GM12878 (cell line): ENCODE measurements around the gene PRSS56. TPM values are rescaled to one million over a fixed set of nuclear protein-coding genes. Genes with fewer than 3 reads are reported as not detected.

ENCODE experiments used
- ATAC-seq: fragments of 200-7000 bp; cut with Tn5 transposase; 3 replicates; pipeline ENCODE4 v1.9.1; 2020; ENCODE audit warnings: mild to moderate bottlenecking, moderate library complexity
- BruUV-seq: library from RNA; stranded (reverse); fragments of 400-500 nt; replicated peaks from 2 replicates; lab custom pipeline; 2021; lab: Mats Ljungman, UMichigan
- CTCF ChIA-PET: fragments of 300-600 bp; sonication (Branson Sonifier 250); formaldehyde crosslinking; extraction: SDS; loops from one replicate; lab custom pipeline; 2021; ENCODE audit warnings: inconsistent platforms; lab: Yijun Ruan, JAX
- POLR2A ChIA-PET: fragments of 350-600 bp; formaldehyde crosslinking; extraction: SDS; loops from one replicate; lab custom pipeline; 2021; ENCODE audit warnings: inconsistent platforms; lab: Charles Lee
- RAD21 ChIA-PET: fragments of 300-600 bp; sonication (Branson Sonifier 250); formaldehyde crosslinking; loops from one replicate; lab custom pipeline; 2023; ENCODE audit warnings: antibody characterized with exemption; ENCODE audit not compliant: unreplicated experiment; lab: Charles Lee
- SMC1A ChIA-PET: fragments of 300-600 bp; sonication (Branson Sonifier 250); formaldehyde crosslinking; loops from one replicate; lab custom pipeline; 2023; ENCODE audit not compliant: unreplicated experiment, uncharacterized antibody; lab: Charles Lee
- DNase-seq: peaks from one replicate; pipeline ENCODE4 v3.0.0-alpha.2; 2011; ENCODE audit warnings: low read depth, low spot score
- FAIRE-seq: peaks from 3 replicates; lab custom pipeline; 2011; peaks lifted over from hg19 to GRCh38; lab: Jason Lieb, UNC
- H2AFZ ChIP-seq: 2 replicates; pipeline ENCODE4 v1.6.0; 2011; ENCODE audit warnings: low read depth, low read length, control low read depth; ENCODE audit not compliant: control insufficient read depth
- H3K27ac ChIP-seq: 2 replicates; pipeline ENCODE4 v1.5.1; 2011; ENCODE audit warnings: control low read depth; ENCODE audit not compliant: control insufficient read depth, insufficient read depth
- H3K27me3 ChIP-seq, 2 experiments: replicated peaks in 1 of 2; 2 replicates each; pipeline versions ENCODE4 v1.6.0 to v1.6.1; 2011; ENCODE audit warnings: low read length in 1 of 2; ENCODE audit not compliant: control insufficient read depth in 2 of 2, insufficient read depth in 2 of 2
- H3K36me3 ChIP-seq, 2 experiments: 2 replicates each; pipeline ENCODE4 v1.5.1; 2011; ENCODE audit warnings: low read length in 1 of 2; ENCODE audit not compliant: control insufficient read depth in 2 of 2, insufficient read depth in 2 of 2
- H3K4me1 ChIP-seq: 2 replicates; pipeline ENCODE4 v1.6.1; 2011; ENCODE audit warnings: mild to moderate bottlenecking, low read length, moderate library complexity, mixed read lengths; ENCODE audit not compliant: control insufficient read depth, insufficient read depth
- H3K4me2 ChIP-seq: 2 replicates; pipeline ENCODE4 v1.6.0; 2011; ENCODE audit warnings: control low read depth; ENCODE audit not compliant: control insufficient read depth, insufficient read depth
- H3K4me3 ChIP-seq: fragments of 200-600 bp; sonication (generic); 2 replicates; pipeline ENCODE4 v1.5.1; 2016
- H3K79me2 ChIP-seq: 2 replicates; pipeline ENCODE4 v1.6.0; 2011; ENCODE audit warnings: low read length; ENCODE audit not compliant: control insufficient read depth, insufficient read depth
- H3K9ac ChIP-seq: 2 replicates; pipeline ENCODE4 v1.8.0; 2011; ENCODE audit warnings: low read length, control low read depth, mixed read lengths; ENCODE audit not compliant: control insufficient read depth, insufficient read depth
- H3K9me3 ChIP-seq: replicated peaks from 3 replicates; pipeline ENCODE4 v1.5.1; 2011; ENCODE audit warnings: mild to moderate bottlenecking, low read length; ENCODE audit not compliant: control insufficient read depth, insufficient read depth
- H4K20me1 ChIP-seq: 2 replicates; pipeline ENCODE4 v1.6.0; 2011; ENCODE audit not compliant: control insufficient read depth, insufficient read depth
- BCL11A ChIP-seq: IDR thresholded peaks from 2 replicates; pipeline ENCODE4 v1.6.1; 2011; ENCODE audit warnings: low read depth, low read length
- CBX5 ChIP-seq: sonication (generic); IDR thresholded peaks from 2 replicates; pipeline ENCODE4 v1.6.1; 2016; ENCODE audit warnings: low read depth, moderate library complexity, mild to moderate bottlenecking, inconsistent platforms
- EP300 ChIP-seq, 2 experiments: fragments of 150-350 bp in 1 of 2; IDR thresholded peaks; 2 replicates each; pipeline ENCODE4 v1.6.1; 2011 to 2012; ENCODE audit warnings: low read depth in 2 of 2, low read length in 2 of 2, borderline replicate concordance in 1 of 2, improper control_type of control experiment in 1 of 2, inconsistent platforms in 1 of 2; ENCODE audit not compliant: control insufficient read depth in 1 of 2
- EZH2 ChIP-seq: IDR thresholded peaks from 2 replicates; pipeline ENCODE4 v1.6.1; 2012; ENCODE audit warnings: low read depth, mild to moderate bottlenecking, control low read depth, inconsistent platforms, low read length, borderline replicate concordance; ENCODE audit not compliant: control insufficient read depth
- MYB ChIP-seq: fragments of 150-350 bp; IDR thresholded peaks from 2 replicates; pipeline ENCODE4 v1.6.1; 2014; ENCODE audit warnings: mild to moderate bottlenecking, low read depth, low read length, borderline replicate concordance
- NBN ChIP-seq: fragments of 450-650 bp; IDR thresholded peaks from 2 replicates; pipeline ENCODE4 v1.6.1; 2016
- NFYB ChIP-seq: IDR thresholded peaks from 2 replicates; pipeline ENCODE4 v1.6.1; 2011; ENCODE audit warnings: low read depth, mild to moderate bottlenecking, low read length, improper control_type of control experiment, moderate library complexity; ENCODE audit not compliant: insufficient read depth
- NR2C2 ChIP-seq: IDR thresholded peaks from 2 replicates; pipeline ENCODE4 v1.6.1; 2011; ENCODE audit warnings: borderline replicate concordance, low read depth; ENCODE audit not compliant: control insufficient read depth, insufficient read length
- NR2F1 ChIP-seq: fragments of 450-650 bp; conservative IDR thresholded peaks from 2 replicates; pipeline ENCODE4 v1.6.1; 2017; ENCODE audit warnings: mild to moderate bottlenecking
- POLR2AphosphoS2 ChIP-seq: IDR thresholded peaks from 2 replicates; pipeline ENCODE4 v1.6.1; 2011; ENCODE audit warnings: low read depth, mild to moderate bottlenecking, low read length, improper control_type of control experiment, moderate library complexity
- SMAD1 ChIP-seq: fragments of 450-650 bp; IDR thresholded peaks from 2 replicates; pipeline ENCODE4 v1.6.1; 2018; ENCODE audit warnings: mild to moderate bottlenecking, low read depth; ENCODE audit not compliant: partially characterized antibody
- SP1 ChIP-seq: IDR thresholded peaks from one replicate; pipeline ENCODE4 v1.6.1; 2011; ENCODE audit warnings: low read depth, low read length
- TAF1 ChIP-seq: IDR thresholded peaks from 2 replicates; pipeline ENCODE4 v1.6.1; 2011; ENCODE audit warnings: mild to moderate bottlenecking, low read depth, low read length, borderline replicate concordance
- ZNF207 ChIP-seq: fragments of 450-650 bp; IDR thresholded peaks from 2 replicates; pipeline ENCODE4 v1.6.1; 2014; ENCODE audit warnings: antibody characterized with exemption, mild to moderate bottlenecking, borderline replicate concordance
- ZNF274 ChIP-seq: IDR thresholded peaks from one replicate; pipeline ENCODE4 v1.8.0; 2011; ENCODE audit not compliant: insufficient read length, insufficient read depth
- WGBS: methylation state at CpG from one replicate; pipeline ENCODE4 v1.1.6; 2016; ENCODE audit warnings: low lambda C conversion rate; ENCODE audit not compliant: insufficient replicate concordance, insufficient coverage; ENCODE audit errors: missing lambda C conversion rate; 5-methylcytosine and 5-hydroxymethylcytosine counted together
- in situ Hi-C: fragments of 300-500 bp; cut with MboI; formaldehyde crosslinking; loops from 9 replicates; pipeline ENCODE4 v1.14.3; 2018; ENCODE audit warnings: mixed read lengths
- intact Hi-C: fragments of 100-400 bp; cut with micrococcal nuclease; formaldehyde crosslinking; loops from one replicate; pipeline ENCODE4 v1.14.2; 2022; ENCODE audit not compliant: unreplicated experiment
- polyA plus RNA-seq, 11 experiments: library from polyadenylated mRNA; depleted of rRNA in 4 of 11; unstranded in 6 of 11; stranded (reverse) in 5 of 11; fragments of >200 nt; fragmentation: Nextera tagmentation in 4 of 11; fragmentation: Illumina TruSeq in 1 of 11; extraction: Ambion mirVana in 4 of 11; extraction: Trizol in 1 of 11; gene quantifications; 1 replicate in 1 of 11; 2 replicates in 10 of 11; pipeline versions ENCODE4 v1.2.1 to v1.2.3, GENCODE V29; 2011 to 2016; ENCODE audit warnings: inconsistent platforms in 2 of 11, missing spikeins in 2 of 11, low read depth in 1 of 11
- total RNA-seq, 4 experiments: library from RNA; depleted of rRNA in 3 of 4; stranded (reverse); fragments of >200 nt in 3 of 4; fragmentation: Illumina TruSeq in 1 of 4; extraction: Trizol in 1 of 4; gene quantifications; 2 replicates each; pipeline versions ENCODE4 v1.2.1 to v1.2.3, GENCODE V29; 2013 to 2021
- TF ChIP-seq, protein P1 (sequence below): fragments of 150-350 bp; IDR thresholded peaks from 2 replicates; pipeline ENCODE4 v1.6.1; 2014; ENCODE audit warnings: mild to moderate bottlenecking, low read depth, low read length
- TF ChIP-seq, protein P2 (sequence below): fragments of 450-650 bp; IDR thresholded peaks from 2 replicates; pipeline ENCODE4 v1.6.1; 2016; ENCODE audit warnings: mild to moderate bottlenecking

Gene PRSS56
- total and polyA plus RNA-seq, 10 of the 15 experiments (the other 5 are each of a cell fraction or from before 2014, with no cell fraction given) = not detected

DNA sequence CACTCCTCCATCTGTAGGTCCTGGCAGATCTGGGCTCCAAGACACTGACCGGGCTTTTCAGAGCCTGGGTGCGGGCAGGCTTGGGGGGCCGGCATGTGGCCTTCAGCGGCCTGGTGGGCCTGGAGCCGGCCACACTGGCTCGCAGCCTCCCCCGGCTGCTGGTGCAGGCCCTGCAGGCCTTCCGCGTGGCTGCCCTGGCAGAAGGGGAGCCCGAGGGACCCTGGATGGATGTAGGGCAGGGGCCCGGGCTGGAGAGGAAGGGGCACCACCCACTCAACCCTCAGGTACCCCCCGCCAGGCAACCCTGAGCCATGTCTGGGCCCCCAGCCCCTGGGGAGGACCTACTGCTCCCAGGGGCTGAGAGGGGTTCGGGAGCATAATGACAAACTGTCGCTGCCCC, 5.0 kb downstream of the PRSS56 start:
- DNase-seq = no peak
- Histone ChIP-seq H3K9me3 (no peaks in the 10 kb centered on the region), H3K4me2 (no peak overlapping the region), H3K27ac (no peak overlapping the region), H3K27me3 (peaks cover 3 to 6% of the 10 kb centered on the region in 2 experiments; a peak in 3 of 4 replicates), H2AFZ (no peak overlapping the region), H3K9ac (no peak overlapping the region), H3K4me1 (no peaks in the 10 kb centered on the region), H3K79me2 (no peaks in the 10 kb centered on the region), H4K20me1 (no peaks in the 10 kb centered on the region), H3K4me3 (no peak overlapping the region), H3K36me3 (no peaks in the 10 kb centered on the region)
- TF ChIP-seq SP1 = no peak
- no peak for TF ChIP-seq BCL11A
- TF ChIP-seq MYB = no peak
- TF ChIP-seq NR2F1 = no peak
- TF ChIP-seq ZNF274 = no peak
- TF ChIP-seq, protein P1, sequence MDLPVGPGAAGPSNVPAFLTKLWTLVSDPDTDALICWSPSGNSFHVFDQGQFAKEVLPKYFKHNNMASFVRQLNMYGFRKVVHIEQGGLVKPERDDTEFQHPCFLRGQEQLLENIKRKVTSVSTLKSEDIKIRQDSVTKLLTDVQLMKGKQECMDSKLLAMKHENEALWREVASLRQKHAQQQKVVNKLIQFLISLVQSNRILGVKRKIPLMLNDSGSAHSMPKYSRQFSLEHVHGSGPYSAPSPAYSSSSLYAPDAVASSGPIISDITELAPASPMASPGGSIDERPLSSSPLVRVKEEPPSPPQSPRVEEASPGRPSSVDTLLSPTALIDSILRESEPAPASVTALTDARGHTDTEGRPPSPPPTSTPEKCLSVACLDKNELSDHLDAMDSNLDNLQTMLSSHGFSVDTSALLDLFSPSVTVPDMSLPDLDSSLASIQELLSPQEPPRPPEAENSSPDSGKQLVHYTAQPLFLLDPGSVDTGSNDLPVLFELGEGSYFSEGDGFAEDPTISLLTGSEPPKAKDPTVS = no peak
- no peak for TF ChIP-seq NR2C2
- no peak for TF ChIP-seq POLR2AphosphoS2
- TF ChIP-seq ZNF207 = no peak
- no peak for TF ChIP-seq SMAD1
- no peak for TF ChIP-seq EZH2
- TF ChIP-seq, protein P2, sequence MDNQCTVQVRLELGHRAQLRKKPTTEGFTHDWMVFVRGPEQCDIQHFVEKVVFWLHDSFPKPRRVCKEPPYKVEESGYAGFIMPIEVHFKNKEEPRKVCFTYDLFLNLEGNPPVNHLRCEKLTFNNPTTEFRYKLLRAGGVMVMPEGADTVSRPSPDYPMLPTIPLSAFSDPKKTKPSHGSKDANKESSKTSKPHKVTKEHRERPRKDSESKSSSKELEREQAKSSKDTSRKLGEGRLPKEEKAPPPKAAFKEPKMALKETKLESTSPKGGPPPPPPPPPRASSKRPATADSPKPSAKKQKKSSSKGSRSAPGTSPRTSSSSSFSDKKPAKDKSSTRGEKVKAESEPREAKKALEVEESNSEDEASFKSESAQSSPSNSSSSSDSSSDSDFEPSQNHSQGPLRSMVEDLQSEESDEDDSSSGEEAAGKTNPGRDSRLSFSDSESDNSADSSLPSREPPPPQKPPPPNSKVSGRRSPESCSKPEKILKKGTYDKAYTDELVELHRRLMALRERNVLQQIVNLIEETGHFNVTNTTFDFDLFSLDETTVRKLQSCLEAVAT = no peak
- no peak for TF ChIP-seq CBX5
- TF ChIP-seq NFYB = no peak
- TF ChIP-seq EP300 (IDR thresholded peaks at IDR 0.05; ENCODE audit: borderline replicate concordance in 1 of 2, control insufficient read depth in 1 of 2, low read depth in 2 of 2, low read length in 2 of 2) = no peak
- TF ChIP-seq NBN = no peak
- TF ChIP-seq TAF1 = no peak
- intact Hi-C loops = no loop called here
- ChIA-PET CTCF (no interaction called here), POLR2A (no interaction called here), RAD21 (no interaction called here), SMC1A (no interaction called here)
- ATAC-seq = no peak
- no TSS peak for BruUV-seq
- no peak for FAIRE-seq
- in situ Hi-C loops = no loop called here
- WGBS = 29% methylated on average over 9 of the region's 14 CpGs
